Activated CD4-positive, alpha-beta T cell treated with anti-CD3 and anti-CD28 coated beads for 48 hours (primary cell): ENCODE data around the gene CSRNP2.
A peak's percentile ranks its signal among the peaks of the same experiment; 100 is the strongest.
"Not testable (repeated sequence)": the region's sequence is repeated elsewhere in the genome, so short reads cannot be mapped to it uniquely, and the experiment has no call there.

Experiments used
- DNase-seq: peaks from one replicate; pipeline ENCODE4 v3.0.0-alpha.2; 2020

CSRNP2 gene

DNA sequence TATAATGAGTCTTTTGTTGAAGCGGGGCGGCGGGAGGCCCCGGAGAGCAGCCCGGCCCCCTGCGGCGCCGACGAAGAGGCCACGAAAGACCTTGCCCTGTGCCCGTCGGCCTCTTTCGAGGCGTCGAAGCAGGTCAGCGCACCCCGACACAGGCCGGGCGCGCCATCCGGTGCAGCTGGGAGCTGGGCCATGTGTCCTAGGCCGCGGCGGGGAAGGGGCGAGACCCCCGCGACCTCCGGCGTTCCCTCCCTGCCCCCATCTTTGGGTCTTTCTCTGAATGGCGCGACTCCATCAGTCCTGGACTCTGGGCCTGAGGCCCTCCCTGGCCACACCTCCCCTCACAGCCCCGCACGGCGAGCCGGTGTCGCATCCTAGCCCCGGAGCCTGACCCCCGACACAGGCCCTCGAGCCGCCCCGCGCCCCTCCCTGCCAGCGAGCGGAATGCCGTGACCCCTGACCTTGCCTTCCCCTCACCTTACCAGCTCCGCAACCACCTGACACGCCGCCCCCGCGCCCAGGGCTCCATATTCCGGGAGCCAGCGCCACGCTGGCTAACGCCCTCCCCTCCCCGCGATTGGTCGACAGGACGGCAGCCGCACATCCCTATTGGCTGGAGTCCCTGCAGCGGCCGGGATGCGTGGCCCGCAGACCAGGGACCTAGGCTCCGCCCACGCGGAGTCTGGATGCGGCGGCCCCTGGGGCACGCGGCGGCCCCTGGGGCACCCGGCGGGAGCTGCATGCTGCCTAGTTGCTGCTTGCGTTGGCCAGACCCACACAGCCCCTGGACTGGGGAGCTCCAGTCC is 57.4 kb downstream of the CSRNP2 start, which contains the start of gene SLC11A2:
SLC11A2 (minus strand) TSS at position 549 of the 803 bp plus-strand sequence. CDS start 15,656 bp downstream, outside the sequence.
- peak; percentile 97 for DNase-seq

- no peak for DNase-seq
These were observed 58.0 kb downstream of the CSRNP2 start for GRCh38 chr12:51025338-51025835.

DNA sequence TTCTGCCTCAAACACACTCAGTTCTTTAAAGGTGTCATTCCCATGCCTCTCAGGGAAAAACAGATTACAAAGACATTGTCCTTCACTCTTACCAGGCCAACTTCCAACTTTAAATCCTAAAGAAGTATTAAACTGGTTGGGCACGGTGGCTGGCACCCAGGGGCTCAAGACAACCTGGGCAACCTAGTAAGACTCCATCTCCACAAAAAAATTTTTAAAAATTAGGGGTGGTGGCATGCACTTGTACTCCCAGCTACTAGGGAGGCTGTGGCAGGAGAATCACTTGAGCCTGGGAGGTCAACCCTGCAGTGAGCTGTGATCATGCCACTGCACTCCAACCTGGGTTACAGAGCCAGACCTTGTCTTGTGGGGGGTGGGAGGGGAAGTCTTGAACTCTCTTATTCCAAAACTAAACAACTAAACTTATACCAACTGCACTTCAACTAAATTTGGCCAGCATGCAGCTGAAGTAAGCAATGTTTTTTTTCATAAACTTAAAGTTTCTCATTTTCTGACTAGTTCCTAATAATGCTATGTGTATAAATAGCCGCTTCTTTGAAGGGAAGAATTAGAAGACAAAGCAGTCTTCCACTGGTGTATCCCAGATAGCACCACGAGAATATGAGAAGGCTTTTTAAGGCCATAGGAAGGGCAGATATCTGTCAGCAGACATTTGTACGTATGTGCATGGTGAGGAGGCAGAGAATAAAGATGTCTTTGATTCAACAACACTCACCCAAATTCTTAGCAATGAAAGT is 59.6 kb downstream of the CSRNP2 start:
- no peak for DNase-seq

DNA sequence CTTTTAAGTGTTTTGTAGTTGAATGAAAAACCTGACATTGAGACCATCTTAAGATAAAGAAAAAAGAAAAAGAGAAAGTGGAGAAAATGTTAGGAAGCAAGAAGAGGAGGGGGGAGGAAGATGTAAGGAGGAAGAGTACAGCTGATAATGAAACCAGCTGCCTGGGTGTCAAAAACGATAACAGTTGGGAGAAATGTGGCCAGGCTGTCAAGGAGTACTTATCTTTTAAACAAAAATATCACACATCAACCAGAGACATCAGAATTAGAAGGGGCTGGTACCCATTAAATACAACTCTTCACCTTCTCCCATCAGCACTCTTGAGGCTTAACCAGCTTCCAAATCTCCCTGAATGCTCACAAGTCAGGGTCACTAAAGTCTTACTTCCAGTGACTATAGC is 61.7 kb downstream of the CSRNP2 start:
- DNase-seq: no peak

DNA sequence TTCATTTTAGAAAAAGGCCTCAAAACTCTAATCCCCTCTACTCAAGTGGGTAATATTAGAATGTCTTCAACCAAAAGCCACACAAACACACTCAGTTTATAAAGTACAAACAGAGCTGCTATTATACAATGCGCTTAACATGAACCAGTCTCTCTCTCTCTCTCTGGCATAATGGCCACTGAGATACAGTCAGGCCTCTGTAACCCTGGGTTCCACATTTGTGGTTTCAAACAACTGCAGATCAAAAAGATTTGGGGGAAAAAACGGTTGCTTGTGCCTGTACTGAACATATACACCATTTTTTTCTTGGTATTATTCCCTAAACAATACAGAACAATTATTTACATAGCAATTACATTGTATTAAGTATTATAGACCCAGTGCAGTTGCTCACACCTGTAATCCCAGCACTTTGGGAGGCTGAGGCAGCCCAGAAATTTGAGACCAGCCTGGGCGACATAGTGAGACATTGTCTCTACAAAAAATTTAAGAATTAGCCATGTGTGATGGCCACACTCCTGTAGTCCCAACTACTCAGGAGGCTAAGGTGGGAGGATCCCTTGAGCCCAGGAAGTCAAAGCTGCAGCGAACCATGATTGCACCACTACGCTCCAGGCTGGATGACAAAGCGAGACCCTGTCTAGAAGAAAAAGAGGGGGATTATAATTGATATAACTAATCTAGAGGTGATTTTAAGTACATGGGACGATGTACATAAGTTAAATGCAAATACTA is 62.8 kb downstream of the CSRNP2 start:
- no peak for DNase-seq

DNA sequence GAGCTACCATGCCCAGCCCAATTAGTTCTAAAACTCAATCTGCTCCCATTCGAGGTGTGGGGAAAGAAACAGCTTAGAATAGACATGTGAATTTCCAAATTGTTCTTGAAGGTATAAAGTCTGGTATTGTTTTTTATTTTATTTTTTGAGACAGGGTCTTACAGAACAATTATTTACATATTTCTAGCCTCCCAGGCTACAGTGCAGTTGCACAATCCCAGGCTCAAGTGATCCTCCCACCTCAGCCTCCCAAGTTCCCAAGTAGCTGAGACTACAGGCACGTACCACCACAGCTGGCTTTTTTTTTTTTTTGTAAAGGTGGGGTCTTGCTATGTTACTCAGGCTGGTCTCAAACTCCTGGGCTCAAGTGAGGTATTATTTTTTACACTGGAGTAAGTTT is 63.5 kb downstream of the CSRNP2 start:
- DNase-seq: no peak

DNA sequence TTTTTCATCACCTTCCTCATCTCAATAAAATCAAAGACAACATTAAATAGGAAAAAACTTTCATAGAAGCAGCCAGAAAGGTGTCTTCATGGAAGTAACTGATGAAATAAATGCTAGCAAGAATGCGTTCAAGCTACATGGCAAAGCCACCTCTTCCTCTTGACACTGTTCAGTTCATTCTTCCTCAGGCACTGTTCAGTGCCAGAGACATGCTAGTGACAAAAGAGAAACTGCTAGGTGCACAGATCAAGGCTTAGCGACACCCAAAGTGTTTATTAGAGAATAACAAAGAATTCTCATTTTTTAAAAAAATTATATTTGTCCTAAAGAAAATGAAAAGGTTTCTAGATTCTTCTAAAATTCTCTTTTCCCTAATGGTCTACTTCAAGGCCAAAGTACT is 64.4 kb downstream of the CSRNP2 start:
- no peak for DNase-seq

- no peak for DNase-seq
These were observed 65.9 kb downstream of the CSRNP2 start for GRCh38 chr12:51017452-51017851.

GRCh38 chr12:51014467-51014866 is 68.9 kb downstream of the CSRNP2 start:
- not testable (repeated sequence) for DNase-seq

GRCh38 chr12:51013441-51013840 is 70.0 kb downstream of the CSRNP2 start:
- no peak for DNase-seq

GRCh38 chr12:51012570-51013236 is 70.7 kb downstream of the CSRNP2 start:
- no peak for DNase-seq

- DNase-seq: no peak
These were observed 71.4 kb downstream of the CSRNP2 start for GRCh38 chr12:51011955-51012354.
